Fibroblast of the conjunctiva (primary cell): Measurements from ENCODE around the gene ATAD3B.
"Not testable (repeated sequence)": the region's sequence is repeated elsewhere in the genome, so short reads cannot be mapped to it uniquely, and the experiment has no call there.

ENCODE experiments used
- DNase-seq: peaks from one replicate; pipeline ENCODE4 v3.0.0-alpha.2; 2010; ENCODE audit warnings: low read depth

ATAD3B gene

DNA sequence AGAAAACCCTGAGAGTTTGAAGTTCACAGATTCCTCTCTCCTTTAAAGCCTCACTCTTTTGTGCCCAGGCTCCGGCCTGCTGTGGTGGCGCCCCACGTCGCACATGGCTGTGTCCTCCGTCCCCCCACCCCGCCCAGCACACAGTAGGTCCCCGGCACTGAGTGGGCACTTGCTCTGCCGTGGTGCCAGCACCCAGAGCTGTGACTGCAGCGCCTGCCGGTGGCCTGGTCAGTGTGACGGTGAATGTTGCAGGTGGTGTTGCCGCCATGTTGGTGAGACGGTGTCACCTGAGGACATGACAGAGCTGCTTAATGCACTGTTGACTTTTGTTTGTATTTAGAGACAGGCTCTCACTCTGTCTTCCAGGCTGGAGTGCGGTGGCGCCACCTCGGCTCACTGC lies 18.7 kb upstream of the ATAD3B start:
- DNase-seq, result no peak

DNA sequence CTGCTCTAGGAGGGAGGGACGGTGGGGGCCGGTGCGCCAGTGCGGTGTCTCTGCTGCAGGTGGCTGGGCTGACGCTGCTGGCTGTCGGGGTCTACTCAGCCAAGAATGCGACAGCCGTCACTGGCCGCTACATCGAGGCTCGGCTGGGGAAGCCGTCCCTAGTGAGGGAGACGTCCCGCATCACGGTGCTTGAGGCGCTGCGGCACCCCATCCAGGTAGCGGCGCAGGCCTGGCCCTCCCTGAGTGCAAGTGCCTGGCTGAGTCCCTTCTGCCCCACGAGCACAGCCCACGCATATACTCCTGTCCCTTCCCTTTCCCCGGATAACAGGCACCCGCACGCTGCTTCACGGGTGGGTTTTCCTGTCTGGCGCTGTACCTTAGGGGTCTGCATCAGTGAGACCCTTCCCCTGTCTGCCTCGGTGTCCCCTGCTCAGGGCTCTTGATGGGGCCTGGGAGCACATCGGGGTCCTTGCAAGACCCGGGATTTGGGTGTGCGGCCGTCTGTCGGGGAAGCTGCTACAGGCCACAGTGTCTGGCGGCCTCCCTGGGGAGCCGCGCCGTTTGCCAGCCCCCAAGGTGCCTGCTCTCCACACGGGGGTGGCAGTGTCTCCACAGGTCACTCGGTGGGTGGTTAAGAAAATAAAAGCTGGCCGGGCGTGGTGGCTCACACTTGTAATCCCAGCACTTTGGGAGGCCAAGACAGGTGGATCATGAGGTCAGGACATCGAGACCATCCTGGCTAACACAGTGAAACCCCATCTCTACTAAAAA lies 17.1 kb upstream of the ATAD3B start:
- DNase-seq, result not testable (repeated sequence)

DNA sequence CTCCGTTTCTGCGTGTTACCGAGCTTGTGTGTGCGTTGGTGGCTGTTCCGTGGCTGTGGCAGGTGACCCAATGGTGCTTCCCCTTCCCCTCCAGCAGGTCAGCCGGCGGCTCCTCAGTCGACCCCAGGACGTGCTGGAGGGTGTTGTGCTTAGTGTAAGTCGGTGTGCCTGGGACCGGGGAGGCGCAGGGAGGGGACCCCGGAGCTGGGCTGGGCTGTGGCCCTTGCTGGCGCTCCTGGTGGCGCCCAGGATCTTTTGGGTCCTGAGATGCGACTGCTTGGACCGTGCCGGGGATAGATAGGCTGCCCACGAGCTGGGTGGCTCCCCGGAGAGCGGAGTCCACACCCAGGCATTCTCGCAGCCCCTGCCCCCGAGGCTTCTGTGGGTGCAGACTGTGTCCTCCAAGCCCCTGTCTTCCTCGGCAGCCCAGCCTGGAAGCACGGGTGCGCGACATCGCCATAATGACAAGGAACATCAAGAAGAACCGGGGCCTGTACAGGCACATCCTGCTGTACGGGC lies 16.1 kb upstream of the ATAD3B start:
- DNase-seq, result no peak

DNA sequence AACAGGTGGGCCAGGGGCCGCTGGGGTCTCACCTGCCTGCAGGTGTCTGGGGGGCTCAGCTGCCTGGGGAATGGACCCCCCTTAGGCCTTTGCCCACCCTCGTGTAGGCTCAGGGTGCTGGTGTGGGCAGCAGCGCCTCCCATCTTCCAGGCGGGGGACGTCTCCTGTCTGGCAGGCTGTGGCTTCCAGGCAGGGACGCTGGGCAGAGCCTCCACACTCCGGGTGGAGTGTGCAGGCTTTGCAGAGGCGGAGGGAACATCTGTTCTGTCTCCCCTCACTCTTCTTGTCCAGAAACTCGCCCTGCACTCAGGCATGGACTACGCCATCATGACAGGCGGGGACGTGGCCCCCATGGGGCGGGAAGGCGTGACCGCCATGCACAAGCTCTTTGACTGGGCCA lies 15.6 kb upstream of the ATAD3B start:
- not testable (repeated sequence) for DNase-seq

DNA sequence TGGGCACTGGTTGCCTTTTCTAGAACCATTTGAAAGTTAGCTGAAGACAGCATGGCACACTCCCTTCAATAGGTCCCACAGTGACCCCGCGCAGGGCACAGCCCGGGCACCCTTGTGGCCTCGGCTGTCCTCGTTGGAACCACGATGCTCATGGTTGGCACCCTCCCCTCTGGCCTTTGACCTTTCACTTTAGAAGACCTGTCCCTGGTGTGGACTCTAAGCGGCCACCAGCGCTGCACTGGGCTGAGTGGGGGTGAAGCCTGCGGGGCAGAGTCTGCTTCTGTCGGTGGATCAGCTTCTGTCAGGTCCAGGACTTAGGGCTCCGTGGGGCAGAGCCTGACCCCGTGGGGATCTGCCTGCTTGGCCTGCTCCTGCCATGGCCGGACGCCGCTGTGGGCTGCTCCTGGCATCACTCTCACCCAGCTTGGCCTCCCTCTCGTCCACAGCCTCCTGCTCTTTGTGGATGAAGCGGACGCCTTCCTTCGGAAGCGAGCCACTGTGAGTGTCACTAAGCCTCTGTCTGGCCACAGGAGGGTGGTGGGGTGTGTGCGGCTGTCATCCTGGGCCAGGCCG lies 14.8 kb upstream of the ATAD3B start:
- not testable (repeated sequence) for DNase-seq

DNA sequence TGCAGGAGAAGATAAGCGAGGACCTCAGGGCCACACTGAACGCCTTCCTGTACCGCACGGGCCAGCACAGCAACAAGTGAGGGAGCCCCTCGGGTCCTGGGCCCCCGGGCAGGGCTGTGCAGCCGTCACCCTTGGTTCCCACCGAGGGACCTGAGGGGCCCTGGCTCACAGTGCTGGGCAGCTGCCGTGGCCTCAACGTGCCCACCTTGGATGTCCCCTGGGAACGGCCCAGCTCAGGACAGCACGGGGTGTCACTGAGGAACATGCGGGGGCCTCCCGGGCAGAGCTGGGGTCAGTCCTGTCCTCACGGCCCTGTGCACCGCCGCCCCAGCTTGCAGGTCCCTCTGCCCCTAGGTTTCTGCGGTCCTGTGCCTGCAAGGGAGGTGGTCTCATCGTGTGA lies 12.4 kb upstream of the ATAD3B start:
- DNase-seq, result not testable (repeated sequence)

DNA sequence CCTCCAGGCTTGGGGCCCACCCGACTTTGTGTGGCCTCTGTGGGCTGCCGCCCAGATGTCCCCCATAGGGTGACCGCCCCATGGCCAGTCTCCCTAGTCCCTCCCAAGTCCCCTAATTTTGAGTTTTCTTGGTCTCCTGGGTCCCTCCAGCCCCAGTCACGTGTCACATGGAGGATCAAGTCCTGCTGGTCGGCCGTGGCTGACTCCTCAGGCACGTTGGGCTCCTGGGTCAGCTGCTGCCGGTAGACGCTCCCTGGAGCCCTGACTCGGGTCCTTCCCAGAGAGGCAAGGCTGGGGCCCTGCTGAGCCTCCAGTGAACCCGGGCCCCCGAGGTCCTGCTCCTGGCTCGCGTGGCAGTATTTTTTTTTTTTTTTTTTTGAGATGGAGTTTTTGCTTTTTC lies 11.9 kb upstream of the ATAD3B start:
- not testable (repeated sequence) for DNase-seq

DNA sequence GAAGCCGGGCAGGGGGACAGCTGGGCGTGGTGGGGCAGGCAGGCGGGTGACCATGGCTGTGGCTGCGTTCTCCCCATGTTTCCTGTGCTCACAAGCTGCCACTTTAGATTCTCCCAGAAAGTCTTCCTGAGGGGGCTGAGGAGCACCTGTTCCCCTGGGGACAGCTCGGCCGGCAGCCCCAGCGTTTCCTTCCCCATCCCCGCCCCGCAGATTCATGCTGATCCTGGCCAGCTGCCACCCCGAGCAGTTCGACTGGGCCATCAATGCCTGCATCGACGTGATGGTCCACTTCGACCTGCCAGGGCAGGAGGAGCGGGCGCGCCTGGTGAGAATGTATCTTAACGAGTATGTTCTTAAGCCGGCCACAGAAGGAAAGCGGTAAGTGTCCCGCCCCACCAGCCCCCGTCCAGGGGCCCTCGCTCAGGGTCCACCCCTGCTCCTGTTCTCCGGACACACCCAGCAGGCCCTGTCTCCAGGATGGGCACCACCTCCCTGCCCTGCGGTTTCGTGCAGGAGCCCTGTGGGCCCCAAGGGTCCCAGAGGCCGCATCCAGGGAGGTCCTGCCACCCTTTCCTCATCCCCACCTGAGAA lies 10.9 kb upstream of the ATAD3B start:
- no peak for DNase-seq

DNA sequence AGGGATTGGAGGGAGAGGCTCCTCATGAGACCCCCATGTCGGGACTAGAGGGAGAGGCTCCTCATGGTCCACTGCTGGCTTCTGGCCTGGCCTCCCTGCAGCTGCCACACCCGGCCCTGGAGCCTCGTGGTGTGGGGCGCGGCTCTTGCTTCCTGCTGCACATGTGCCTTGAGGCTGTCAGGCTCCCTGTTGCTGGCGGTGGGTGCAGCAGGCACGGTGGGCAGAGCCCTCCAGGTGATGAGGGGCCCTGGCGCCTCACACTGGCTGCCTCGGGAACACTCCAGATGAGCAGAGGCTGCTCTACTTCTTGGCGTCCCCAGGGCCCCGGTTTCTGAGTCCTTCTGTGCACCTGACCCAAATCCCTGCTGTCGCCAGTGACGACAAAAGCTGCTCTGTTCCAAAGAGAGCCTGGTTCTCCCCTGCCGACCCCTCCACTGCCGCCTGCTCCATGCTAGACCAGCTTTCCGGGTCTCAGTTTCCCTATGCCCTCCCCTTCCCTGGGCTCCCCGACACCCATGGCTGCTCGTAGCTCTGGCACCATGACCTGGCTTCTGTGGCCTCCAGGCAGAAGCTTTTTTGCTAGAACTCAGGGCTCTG lies 9.7 kb upstream of the ATAD3B start:
- no peak for DNase-seq

DNA sequence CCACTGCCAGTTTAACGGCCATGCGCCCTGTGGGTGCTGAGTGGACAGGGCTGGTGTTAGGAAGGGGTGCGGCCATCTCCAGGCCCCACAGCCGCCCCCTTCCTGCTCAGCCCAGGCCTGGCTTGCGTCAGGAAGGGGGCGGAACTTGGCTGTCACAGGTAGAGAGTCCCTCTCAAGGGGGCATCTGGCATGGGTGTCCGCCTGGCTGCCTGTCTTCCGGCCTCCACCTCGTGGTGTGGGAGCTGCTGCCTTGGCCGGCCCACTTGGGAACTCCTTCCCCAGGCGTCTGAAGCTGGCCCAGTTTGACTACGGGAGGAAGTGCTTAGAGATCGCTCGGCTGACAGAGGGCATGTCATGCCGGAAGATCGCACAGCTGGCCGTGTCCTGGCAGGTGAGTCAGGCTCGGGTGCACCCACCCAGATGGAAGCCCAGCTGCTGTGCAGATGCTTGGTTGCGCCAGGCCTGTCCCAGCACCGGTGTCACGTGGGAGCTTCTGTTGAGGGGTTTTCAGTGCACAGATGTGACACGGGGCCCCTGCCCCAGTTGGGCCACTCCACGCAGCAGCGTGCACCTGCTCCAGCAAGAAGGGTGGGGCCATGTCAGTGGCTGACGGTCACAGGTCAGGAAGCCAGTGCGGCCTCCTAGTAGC lies 9.1 kb upstream of the ATAD3B start:
- DNase-seq, result no peak

DNA sequence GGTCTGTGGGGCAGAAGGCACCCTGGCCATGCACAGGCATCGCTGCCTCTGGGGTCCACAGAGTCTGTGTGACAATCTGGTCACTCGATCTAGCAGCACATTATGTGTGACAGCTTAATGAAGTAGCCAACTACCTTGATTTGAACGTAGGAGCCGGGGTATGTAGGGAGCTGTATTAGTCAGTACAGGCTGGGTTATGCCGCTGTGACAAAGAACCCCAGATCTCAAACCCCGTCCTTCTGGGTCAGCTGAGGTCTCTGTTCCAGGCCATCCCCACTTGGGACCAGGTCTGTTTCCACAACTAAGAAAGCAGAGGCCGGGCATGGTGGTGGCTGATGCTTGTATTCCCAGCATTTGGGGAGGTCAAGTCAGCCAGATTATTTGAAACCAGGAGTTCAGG lies 8.3 kb upstream of the ATAD3B start:
- DNase-seq, result no peak

DNA sequence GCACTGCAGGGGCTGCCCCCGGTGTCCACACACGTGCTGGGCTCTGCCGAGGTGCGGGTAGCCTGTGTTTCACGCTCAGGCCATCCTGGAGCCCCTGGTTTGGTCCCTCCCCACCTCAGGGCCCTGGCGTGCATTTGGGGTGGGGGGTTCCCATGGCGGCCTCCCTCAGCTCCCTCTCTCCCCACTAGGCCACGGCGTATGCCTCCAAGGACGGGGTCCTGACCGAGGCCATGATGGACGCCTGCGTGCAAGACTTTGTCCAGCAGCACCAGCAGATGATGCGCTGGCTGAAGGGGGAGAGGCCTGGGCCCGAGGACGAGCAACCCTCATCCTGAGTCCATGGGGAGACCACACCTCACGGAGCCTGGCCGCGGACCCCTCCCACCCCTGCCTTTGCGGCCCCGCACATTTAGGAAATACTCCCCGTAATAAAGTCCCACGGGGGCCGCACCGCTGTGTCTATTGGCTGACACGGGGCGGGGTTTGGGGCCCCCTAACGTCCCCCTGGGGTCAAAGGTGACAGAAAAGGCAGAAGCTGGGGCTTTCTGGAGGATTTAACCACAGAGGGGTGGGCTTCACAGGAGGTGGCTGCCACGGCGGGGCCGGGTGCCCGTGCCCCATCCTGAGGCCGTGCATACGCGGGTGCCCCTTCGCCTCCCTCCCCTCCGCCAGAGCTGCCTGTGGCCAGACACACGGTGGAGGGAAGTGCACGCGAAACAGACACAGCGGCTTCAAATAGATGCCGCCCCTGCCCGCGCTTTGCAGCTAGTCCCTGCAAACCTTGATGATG lies 3.2 kb upstream of the ATAD3B start:
- not testable (repeated sequence) for DNase-seq

DNA sequence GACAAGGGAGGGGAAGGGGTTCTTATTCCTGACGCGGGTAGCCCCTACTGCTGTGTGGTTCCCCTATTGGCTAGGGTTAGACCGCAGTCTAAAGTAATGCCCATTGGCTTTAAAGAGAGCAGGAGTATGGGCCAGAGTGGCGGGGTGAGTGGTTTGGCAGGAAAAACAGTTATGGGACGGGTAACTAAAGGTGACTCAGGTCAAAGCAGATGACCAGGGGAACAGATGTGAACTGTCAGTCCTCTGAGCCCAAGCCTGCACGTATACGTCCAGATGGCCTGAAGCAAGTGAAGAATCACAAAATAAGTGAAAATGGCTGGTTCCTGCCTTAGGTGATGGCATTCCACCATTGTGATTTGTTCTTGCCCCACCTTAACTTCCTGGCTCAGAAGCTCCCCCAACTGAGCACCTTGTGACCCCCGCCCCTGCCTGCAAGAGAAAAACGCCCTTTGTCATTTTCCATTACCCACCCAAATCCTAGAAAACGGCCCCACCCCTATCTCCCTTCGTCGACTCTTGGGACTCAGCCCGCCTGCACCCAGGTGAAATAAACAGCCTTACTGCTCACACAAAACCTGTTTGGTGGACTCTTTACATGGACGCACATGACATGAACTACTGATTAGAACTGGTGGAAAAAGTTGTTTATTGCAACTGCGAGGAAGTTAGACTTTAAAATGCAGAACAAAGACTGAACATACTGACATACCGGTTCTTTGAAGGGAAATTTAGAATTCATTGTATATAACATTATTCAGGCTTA lies 758 bp upstream of the ATAD3B start:
- DNase-seq, result no peak

DNA sequence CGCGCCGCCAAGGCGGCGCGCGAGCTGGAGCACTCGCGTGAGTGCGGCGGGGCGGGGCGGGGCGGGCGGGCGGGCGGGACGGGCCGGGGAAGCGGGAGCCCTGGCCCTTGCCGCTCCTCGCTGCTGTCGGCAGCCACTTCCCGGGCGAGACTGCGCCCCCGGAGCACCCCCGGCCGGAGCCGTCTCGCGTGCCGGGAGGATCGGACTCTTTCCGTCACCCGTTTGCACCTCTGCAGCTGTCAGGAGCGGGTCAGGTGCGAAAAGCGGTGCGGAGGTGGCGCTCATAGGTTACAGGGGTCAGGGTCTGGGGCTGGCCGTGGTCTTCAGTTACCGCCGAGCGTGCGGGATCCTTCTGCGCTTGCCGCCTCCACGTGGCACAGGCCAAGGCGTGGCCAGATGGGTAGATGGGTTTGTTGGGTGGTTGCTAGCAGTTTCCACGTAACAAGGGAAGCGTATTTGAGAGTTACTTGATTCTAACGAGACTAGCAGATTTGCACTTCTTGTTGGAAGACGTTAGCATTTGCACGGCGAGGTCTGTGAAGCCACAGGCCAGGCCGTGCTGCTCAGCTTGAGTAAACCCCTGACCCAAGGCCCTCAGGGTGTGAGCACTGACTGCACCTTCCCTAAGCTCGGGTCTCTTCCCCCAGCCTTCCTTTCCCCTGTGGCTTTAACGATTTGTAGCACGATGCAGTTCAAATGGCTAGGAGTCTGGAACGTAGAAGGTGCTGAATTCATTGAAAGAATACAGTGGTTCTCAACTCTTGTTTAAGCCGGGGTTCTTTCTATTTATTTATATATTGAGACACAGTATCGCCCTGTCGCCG lies 700 bp downstream of the ATAD3B start:
- not testable (repeated sequence) for DNase-seq

DNA sequence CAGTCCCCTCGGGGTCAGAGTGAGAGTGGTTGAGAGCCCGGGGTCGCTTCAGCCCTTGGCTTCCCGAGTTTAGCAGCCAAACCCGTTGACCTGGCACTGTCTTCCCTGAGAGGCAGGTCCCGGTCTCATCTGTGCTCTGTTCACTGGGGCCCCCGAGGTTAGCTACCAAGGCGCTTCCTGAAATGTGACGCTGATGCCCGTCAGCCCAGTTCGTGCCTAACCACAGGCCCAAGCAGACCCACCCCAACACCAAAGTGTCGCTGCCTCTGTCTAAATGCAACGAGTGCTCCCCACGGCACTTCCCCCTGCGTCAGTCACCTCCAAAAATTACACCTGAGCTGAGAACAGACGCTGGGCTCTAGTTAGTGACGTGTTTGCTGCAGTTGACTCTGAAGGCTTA lies 4.4 kb downstream of the ATAD3B start:
- DNase-seq, result not testable (repeated sequence)

DNA sequence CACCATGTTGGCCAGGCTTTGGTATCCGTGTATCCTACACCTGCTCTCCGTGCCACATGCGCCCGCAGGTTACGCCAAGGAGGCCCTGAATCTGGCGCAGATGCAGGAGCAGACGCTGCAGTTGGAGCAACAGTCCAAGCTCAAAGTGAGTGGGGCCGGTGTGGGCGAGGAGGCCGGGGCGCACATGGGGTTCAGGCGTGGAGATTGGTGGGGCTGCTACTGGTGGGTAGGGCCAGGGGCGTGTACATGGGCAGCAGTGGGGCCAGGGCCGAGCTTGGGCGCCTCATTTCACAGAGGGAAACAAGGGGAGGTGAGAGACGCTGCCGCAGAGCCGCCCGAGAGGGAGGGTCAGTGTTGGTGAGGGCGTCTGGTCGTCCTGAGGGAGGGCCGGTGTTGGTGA lies 5.6 kb downstream of the ATAD3B start:
- no peak for DNase-seq

DNA sequence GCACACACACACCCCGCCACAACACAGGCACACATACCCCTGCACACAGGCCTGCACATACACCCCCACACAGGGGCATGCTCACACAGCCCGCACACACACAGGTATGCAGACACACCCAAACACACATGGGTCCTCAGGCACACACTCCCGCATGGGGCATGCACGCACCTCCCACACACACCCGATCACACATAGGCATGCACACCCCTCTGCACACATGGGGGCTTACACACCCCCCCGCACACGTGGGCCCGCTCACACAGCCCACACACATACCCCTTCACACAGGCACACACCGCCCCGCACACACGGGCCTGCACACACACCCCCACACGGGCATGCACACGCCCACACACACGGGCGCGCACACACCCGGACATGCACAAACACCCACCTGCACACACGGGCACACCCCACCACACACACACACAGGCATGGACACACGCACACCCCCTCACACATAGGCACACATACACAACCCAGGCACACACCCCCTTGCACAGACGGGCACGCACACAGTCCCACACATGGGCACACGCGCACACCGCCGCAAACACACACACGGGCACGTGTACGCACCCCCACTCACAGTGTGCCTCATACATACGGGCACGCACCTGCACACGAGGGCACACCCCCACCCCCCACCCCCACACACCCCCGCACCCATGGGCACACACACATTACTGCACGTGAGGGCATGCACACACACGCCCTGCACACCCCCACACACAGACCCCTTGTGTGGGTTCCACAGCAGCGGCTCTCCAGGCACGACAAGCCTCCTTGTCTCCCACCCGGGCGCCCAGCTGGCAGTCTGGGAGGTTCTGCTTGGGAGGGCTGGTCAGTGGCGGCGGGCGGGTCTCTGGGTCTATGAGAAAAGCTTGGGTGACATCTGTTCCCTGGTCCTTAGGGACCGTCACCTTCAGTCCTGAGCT lies 8.3 kb downstream of the ATAD3B start:
- DNase-seq, result no peak

DNA sequence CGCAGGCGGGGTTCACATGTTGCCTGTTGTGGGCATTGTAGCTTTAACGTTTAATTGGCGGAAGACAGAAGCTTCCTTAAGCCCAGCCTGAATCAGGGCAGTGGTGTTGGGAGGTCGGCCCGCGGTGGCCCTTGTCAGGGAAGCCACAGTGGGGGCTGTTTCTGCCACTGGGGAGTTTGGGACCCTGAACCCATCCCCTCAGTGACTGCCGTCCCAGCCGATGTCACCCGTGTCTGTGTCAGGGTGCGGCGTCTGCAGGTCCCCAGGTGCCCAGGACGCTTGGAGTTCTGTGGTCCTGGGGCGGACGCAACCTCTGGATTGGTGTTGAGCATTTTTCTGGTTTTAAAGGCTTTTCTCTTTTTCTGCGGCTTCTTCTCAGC lies 8.9 kb downstream of the ATAD3B start:
- not testable (repeated sequence) for DNase-seq

DNA sequence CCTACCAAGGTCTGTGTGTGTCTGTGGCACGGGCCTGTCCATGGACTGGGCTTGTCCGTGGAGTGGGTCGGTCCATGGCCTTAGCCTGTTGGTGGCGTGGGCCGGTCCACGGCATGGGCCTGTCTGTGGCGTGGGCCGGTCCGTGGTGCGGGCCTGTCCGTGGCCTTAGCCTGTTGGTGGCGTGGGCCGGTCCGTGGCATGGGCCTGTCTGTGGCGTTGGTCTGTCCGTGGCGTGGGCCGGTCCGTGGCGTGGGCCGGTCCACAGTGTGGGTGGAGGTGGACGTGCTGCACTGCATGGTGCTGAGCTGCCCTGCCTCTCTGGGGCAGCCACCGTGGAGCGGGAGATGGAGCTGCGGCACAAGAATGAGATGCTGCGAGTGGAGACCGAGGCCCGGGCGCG lies 10.2 kb downstream of the ATAD3B start:
- DNase-seq, result not testable (repeated sequence)
